Stimulated activated CD4-positive, alpha-beta T cell treated with anti-CD3 and anti-CD28 coated beads, TNF-alpha, amount 100 ng/mL, for 24 hours (primary cell): ENCODE measurements around the gene ABHD12.
"Not testable (repeated sequence)": the region's sequence is repeated elsewhere in the genome, so short reads cannot be mapped to it uniquely, and the experiment has no call there.

Experiments used
- DNase-seq, 3 experiments: peaks; one replicate each; pipeline ENCODE4 v3.0.0-alpha.2; 2020; ENCODE audit warnings: low read depth in 3 of 3

Gene ABHD12

DNA sequence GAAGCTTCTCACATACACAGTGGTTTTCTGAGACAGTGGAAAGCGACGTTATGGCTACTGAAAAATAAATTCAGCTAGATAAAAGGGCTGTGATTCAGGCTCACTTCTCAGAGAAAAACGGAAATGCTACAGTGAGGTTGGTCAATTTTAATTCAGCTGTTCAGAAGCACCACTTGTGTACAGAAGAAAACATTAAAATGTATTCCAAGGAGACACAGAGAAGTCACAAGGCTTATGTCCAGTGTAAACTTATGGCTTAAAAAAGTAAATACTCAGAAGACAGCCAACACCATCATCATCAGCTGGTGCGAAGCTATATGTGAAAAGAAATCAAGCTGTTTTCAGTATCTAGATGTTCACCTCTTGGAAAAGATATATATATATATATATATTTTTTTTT lies 68.6 kb downstream of the ABHD12 start:
- no peak for DNase-seq

DNA sequence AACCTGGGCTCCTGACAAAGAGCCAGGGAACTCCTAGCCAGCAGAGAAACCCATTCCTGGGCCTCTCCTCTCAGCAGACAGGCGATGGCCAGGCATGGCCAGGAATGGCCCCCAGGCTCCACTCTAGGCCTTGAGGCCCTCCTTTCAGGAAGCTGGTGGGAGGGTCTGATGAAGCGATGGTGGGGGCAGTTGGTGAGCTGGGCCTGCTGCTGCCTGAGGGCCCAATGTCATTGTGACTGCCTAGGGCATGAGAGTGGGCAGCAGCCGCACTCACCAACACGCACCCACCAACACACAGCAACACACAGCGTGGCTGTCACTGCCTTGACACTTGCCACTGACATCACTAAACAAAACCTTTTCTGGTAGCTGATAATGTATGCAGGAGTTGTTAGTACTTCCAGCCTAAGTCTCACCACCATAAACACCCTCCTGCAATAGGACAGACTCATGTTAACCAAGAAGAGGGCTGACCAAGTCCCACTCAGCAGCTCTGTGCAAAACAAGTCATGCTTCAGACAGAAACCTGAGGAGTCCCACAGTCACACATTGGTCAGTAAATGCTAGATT lies 69.3 kb downstream of the ABHD12 start:
- DNase-seq: no peak

DNA sequence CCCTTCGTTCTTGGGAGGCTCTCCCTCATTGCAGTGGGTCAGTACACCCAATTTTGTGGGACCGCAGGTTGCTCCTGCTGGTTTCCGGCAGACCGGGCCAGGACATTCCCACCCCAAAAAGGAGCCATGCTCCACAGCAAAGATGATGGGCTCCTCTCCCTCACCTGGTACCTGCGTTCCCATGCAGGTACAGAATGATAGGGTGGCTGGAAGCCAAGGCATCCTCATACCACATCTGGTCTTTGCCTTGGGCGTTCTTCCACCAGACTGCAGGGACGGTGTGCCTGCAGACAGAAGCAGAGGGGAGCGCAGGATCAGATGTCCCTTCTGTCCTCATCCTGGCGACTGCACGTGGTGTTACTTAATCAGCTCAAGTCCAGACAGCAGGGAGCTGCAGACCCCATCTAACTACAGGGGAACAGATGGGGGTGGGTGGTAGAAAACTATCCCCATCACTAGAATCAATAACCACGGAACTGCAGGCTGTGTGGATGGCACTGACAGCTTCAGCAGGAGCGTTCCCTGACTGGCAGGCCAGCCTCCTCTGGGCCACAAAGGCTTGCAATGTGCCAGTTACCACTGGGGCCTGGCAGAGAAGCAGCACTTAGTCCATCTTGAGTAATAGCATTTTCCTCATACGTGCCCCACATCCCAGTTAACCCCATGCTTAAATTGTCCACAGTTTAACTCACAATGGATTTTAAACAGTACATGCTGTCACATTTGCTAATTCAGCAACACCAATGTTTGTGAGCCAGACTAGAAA lies 70.4 kb downstream of the ABHD12 start:
- DNase-seq: no peak

DNA sequence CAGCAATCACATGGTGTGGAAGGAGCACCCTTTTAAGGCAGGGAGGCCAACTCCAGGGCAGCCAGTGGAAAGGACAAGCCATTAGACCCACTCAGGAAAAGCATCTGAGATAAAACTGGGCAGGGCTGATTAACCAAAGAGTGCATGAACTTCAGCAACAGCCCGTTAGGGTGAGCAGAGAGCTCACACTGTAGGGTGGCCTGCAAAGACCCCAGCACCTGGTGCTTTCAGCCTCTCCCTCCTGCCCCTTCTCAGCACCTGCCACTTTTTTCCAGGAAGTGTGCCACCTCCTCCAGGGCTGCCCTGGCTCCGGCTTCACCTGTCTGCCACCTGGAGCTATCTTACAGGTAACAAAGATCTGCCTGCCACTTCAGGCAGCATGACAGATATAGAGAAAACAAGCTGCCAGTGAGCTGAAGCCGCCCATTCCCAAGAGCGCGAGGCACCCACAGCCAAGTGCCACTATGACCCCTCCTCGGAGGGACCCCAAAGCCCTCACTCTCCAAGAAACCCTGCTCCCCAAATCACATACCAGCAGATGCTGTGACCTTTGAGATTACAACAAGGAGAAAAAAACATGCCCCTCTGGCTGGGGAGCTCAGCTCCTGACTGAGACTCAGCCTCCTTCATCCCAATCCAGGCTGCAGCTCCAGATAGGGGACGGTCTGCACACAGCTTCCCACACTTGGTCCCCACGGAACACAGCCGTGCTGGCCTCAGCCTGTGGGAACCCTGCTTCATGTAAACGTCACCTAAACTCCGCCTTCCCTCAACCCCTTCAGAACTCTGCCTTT lies 71.2 kb downstream of the ABHD12 start:
- DNase-seq: no peak

DNA sequence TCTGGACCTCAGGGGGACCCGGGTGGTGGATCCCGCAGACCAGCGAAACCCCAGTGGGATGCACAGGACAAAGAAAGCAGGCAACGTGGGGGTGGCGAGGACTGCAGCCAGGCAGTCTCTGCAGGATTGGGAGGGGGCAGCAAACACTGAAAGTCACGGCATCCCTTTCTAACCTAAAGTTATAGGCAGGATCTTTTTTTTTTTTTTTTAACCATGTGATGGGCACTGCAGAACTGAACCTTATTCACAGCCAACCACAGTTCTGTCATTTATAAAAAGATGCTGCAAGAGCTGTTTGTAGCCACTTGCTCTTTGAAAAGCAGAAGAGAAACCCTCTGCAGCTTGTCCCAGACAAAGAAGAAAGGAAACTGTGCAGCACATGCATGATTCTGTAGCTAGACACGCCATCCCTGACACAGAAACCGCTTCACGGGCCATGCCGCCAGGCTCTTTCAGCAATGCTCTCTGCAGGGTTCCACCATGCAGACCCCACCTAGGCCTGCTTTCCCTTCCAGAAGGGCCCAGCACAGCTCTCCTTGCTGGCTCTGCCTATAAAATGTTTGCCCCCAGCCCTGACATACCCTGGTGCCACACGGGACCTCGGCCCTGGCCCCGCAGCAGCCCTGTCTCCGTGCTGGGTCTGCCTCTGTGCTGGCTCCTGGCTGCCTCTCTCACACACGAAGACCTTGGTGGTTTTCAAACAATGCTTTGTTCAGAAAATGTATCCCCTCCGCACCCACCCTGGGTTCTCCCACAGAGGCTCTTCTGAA lies 72.0 kb downstream of the ABHD12 start:
- no peak for DNase-seq

DNA sequence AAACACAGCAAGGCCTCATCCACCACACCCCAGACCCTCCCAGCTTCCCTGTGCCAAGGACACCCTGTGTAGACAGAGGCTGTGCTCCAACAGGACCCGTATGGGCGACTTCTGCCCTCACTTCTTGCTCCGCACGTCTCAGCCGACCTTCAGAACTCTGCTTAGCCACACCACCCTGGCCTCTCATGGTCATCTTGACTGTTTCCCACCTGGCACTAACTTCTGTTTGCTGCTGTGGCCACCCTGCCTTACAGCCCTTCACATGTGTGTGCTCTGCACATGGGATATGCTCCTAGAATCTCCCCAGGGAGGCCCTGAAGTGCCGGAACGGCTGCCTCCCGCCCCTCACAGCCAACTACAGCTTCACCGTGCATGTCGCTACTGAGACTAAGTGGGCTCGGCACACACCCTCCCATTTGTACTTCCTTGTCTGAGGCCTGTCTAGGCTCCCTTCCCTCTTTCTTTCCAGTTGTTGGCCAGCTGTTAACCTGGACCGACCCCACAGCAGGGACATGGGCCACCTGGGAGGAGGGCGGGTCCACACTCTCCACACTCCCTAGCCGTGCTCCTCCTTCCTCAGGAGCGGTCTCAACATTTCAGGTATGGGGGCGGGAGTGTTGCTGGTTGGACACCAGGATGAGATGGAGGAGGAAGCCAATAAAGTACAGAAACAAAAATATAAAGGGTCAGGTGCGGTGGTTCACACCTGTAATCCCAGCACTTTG lies 73.1 kb downstream of the ABHD12 start:
- DNase-seq: no peak

DNA sequence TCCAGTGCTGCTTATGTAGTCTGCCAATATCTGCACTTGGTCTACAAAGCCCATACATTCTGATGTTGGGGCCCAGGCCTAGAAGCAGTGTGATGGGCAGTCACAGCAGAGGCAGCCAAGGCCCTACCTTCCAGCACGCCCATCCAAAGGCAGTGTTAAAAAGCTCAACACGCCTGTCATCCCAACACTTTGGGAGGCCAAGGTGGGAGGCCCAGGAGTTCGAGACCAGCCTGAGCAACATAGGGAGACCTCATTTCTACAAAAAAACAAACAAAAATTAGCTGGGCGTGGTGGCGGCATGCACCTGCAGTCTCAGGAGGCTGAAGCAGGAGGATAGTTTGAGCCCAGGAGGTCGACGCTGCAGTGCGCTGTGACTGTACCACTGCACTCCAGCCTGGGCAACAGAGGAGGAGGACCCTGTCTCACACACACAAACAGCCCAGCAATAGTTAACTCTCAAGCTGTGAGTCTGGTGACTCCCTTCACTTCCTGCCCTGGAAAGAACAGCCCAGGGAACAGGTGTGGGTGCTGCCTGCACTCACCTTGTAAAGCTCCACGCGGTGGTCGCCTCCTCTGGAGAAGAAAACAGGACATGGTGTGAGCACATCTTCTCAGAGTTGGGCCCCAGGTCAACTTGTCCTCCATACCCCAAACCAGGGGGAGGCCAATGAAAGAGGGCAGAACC lies 74.0 kb downstream of the ABHD12 start:
- DNase-seq: no peak

DNA sequence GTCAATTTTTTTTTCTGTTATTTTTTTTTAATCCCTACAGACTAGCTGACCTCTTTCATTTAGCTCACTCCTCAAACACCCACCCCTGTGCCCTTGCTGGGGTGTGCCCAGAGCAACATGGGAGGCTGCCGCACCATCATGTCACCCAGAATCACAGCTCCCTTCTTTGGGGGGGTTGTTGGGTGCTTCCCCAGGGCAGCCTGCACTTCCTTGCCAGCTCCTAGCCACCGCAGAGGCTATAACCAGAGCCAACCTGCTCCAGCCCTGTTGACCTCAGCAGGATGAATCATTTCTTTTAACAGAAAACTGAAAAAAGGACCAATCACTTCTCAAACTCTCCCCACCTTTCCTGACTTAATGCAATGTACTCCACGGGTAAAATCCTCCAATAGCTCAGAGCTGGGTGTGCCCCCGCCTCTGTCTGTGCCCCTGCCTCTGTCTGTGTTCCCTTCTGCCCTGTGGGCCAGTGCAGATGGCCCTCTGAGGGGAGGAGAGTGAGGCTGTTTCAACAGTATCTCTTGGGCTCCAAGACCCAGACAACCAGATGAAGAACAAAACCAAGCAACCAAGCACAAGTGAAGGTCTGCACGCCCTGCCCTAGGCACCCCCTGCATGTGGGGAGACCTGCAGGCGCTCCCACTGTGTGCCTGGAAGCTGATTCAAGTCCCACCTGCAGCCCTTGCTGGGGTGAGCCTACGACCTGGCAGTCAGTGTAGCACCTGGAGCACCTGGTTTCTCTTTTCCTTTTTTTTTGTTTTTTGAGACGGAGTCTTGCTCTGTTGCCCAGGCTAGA lies 75.0 kb downstream of the ABHD12 start:
- no peak for DNase-seq

DNA sequence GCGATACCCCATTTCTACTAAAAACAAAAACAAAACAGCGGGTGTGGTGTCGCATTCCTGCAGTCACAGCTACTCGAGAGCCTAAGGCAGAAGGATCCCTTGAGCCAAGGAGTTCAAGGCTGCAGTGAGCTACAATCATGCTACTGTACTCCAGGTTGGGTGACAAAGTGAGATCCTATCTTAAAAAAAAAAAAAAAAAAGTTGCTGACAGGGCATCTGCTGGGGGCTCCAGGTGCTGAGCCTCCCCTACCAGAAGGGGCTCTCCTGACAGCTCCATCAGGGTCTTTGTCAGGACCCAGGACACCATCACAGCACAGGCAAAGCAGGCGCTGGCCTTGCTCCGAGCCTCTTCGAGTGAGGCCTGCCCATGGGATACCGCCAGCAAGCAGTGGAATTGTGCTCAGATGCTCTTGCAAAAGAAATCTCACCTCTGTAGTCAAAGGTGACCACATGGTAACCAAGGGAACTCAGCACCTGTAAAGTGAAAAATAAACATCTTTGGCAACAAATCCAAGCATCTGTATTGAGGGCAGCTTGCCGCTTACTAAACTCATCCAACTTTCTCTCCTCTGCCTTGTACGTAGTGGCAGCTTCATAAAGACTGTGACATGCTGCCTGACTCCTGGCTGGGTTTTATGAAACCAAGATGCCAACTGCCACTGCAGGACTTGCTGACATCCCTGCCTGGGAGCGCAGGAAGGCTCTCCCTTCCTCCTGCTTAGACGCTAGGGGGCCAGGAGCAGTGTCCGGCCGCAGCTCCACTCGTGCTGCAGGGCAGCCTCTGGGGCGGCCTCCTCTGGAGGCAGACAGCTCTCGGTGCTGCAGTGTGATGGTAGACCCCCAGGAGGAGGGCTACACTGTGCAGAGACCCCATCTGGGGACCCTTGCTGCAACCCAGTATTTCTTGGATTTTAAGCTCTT lies 75.9 kb downstream of the ABHD12 start:
- DNase-seq: no peak

DNA sequence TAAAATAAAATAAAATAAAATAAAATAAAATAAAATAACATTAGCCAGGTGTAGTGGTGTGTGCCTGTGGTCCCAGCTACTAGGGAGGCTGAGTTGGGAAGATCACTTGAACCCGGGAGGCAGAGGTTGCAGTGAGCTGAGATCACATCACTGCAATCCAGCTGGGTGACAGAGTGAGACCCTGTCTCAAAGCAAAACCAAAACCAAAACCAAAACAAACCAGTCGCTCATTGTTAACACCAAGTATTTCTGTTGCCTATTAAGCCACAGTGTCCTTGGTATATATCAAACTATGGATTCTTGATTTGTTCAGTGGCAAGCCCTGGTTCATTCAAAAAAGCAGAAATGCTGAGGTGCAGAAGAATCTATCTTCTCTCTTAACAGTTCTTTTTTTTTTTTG lies 77.0 kb downstream of the ABHD12 start:
- no peak for DNase-seq

DNA sequence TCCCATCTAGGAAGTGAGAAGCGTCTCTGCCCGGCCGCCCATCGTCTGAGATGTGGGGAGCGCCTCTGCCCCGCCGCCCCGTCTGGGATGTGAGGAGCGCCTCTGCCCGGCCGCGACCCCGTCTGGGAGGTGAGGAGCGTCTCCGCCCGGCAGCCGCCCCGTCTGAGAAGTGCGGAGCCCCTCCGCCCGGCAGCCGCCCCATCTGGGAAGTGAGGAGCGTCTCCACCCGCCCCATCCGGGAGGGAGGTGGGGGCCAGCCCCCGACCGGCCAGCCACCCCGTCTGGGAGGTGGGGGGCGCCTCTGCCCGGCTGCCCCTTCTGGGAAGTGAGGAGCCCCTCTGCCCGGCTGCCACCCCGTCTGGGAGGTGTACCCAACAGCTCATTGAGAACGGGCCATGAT lies 77.9 kb downstream of the ABHD12 start:
- DNase-seq: not testable (repeated sequence)

DNA sequence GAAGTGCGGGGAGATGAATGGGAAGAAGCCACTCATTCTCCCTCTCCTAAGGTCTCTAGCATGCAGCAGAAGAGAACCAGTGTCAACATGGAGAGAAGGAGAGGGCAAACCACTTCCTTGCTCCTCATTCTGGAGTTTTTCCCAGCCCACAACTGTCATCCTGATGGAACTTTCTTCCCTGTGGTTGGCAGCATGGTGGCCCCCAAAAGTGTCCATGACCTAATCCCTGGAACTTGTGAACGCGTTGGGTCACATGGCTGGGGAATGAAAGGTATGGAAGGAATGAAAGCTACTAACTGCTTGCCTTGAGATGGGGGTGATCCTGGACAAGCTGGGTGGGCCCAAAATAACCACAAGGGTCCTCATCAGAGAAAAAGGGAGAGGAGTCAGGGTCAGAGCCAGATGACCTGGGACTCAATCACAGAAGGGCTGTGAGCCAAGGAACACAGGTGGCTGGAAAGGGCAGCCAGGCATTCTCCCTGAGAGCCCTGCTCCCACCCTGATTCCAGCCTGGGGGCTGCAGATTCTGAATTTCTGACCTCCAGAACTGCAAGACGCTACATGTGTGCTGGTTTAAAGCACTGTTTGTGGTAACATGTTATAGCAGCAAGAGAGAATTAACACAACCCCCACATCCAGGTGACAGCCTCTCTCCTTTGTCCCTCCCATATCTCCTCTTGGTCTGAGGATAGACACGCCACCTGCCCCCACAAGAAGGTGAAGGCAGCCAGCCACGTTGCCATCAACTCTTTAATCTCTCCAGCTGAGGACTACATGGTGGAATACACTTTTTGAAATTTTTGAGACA lies 79.5 kb downstream of the ABHD12 start:
- no peak for DNase-seq

DNA sequence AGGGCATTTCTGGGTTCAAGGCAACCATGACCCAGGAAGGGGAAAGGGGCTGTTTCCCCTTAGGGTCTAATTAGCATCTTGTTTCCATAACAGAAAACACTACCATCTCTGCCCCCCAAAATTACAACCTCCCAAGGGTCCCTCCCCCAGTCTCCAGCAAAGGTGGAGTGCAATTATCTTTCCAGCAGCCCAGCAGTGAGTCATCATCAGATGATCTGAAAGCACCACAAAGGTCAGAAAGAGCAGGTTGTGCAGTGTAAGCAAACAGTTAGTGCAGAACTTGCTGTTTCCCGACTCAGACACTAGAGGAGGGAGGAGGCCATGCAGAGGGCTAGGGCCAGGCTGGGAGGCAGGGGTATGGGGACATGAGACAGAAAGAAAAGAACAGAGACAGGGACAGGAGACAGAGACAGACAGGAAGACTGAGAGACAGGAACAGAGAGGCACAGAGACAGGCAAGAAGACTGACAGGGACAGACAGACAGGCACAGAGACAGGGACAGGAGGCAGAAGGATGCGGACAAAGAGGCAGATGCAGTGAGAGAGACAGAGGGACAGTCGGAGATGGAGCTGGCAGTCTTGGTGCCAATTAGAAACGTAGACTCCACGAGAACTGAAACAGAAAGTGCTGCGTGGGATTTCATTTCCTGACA lies 80.2 kb downstream of the ABHD12 start:
- peak in 2 of 3 experiments; percentile 29 to 49 for DNase-seq

DNA sequence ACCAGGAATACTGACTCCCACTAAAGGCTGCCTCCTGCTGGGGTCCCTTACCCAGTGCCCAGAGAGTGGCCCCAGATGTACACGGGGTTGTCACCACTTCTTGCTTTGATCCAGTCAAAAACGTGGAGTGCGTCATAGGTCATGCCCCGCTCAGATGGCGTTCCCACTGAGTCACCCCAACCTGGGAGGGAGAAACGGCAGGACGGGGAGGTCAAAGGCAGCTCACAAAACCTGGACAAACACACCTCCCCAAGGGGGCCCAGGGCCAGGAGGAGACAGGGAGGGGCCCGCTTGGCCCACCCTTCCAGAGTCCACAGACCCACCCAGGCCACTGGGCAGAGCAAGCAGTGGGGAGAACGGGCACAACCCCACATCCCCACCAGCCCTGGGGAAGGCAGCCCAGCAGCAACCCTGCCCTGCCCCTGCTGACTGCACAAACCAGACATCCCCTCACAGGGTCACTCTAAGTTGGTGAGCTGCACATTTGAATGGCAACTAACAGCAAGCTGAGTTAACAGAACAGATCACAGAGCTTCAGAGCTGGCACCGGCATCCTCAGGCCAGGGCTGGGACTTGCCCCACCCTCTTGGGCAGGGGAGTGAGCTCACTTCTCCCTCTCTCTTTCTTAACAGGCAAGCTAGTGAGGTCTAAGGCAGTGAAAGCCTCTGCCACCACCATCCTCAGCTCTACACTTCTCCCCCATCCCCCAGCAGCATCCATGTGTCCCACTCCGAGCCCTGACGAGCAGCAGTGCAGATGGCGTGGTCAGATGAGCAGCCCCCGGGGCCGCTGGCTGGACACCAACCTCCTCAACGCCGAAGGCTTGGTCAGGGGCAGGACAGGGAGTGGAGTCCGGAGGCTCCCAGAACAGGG lies 81.0 kb downstream of the ABHD12 start:
- no peak for DNase-seq

DNA sequence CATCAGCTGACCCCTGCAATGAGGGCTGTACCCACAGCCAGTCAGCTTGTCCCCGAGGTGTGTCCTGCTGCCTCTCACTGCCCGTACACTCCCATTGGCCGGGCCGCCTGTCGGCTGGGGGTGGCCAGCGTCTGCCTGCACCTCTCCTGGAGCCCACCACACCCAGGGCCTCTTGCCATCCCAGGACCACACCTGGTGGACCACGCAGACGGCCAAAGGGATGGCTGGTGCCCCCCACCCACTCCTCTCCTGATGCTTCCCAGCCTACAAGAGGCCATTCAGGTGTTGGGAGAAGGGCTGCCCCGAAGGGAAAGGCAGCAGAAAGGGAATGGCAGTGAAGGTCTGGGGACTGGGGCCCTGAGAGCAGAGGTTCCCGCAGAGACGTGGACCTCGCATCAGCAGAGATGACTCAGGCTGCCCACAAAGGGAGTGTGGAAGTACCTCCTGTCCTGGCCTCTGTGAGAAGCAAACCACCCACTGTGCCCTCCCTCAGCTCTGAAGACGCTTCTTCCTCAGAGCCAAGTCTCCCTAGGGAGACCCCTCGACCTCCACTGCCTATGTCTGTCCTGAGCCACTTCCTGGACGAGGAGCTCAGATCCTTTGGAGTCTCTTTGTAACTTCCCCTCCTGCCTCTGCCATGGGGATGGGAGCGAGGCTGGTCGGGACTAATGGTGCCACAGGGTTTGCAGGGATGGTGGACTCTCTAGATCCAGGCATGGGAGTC lies 81.8 kb downstream of the ABHD12 start:
- DNase-seq: no peak

DNA sequence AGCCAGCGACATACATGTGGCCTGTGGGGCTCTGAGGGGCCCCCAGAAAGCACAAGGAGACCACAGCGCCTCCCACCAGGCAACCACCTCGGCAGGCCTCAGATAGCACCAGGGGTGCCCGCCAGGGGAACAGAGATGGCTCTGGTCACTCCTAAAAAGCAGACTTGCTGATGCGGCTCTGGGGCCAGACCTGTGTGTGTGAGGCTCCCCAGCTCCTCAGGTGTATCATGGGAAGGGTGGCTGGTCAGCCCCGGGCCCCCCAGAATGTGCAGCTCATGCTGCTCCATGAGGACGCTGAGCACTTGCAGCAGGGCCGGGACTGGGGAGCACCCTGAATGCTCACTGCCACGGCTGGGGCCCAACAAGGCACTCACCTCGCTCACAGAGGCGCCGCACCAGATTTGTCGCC lies 82.5 kb downstream of the ABHD12 start:
- no peak for DNase-seq
